Measurements from ENCODE around the gene GIMAP6.
"Not testable (repeated sequence)": the region's sequence is repeated elsewhere in the genome, so short reads cannot be mapped to it uniquely, and the experiment has no call there.

The GIMAP6 gene

GRCh38 chr7:150580638-150581394 is 51.4 kb downstream of the GIMAP6 start:
- DNase-seq: no peak

GRCh38 chr7:150579979-150580637 is 52.1 kb downstream of the GIMAP6 start:
- DNase-seq: not testable (repeated sequence)
